Measurements from ENCODE around the gene NKX2-3.

NKX2-3 gene

DNA sequence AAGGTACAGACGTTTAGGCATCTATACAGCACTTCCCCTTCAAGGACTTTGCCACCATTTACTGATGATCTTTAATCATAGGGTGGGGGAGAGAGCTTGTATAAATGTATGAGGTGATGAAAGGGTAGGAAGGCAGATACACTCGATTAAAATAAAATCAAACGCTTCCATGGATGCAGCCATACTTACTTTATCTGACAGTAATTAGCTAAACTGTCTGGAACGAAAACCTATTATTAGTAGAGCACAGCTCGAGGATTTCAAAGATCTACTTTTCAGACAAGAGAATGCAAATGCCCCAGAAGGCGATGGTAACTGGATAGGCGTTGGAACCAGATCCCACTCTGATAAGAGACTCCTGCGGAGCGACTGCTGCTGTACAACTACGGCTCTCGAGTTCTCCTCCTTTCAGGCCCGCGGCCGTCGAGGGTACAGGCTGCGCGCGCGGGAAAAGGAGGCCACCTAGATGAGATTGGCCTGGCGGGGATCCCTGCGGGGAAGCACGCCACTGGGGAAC lies 3.1 kb upstream of the NKX2-3 start:
- TF ChIP-seq FOXM1 (IDR thresholded peaks at IDR 0.05; ENCODE audit: borderline replicate concordance, low read depth) (no peak), TEAD4 (IDR thresholded peaks at IDR 0.05) (no peak), NFIC (IDR thresholded peaks at IDR 0.05) (no peak), CREB1 (IDR thresholded peaks at IDR 0.05; ENCODE audit: low read depth) (no peak), CEBPB (IDR thresholded peaks at IDR 0.05) (no peak), TAF1 (IDR thresholded peaks at IDR 0.05; ENCODE audit: low read depth) (no peak), MAX (IDR thresholded peaks at IDR 0.05) (no peak), RAD21 (IDR thresholded peaks at IDR 0.05; ENCODE audit: low read depth) (no peak), YY1 (IDR thresholded peaks at IDR 0.05; ENCODE audit: low read depth) (no peak), ZBTB7A (IDR thresholded peaks at IDR 0.05; ENCODE audit: low read depth) (no peak)
- TF ChIP-seq, protein P1, sequence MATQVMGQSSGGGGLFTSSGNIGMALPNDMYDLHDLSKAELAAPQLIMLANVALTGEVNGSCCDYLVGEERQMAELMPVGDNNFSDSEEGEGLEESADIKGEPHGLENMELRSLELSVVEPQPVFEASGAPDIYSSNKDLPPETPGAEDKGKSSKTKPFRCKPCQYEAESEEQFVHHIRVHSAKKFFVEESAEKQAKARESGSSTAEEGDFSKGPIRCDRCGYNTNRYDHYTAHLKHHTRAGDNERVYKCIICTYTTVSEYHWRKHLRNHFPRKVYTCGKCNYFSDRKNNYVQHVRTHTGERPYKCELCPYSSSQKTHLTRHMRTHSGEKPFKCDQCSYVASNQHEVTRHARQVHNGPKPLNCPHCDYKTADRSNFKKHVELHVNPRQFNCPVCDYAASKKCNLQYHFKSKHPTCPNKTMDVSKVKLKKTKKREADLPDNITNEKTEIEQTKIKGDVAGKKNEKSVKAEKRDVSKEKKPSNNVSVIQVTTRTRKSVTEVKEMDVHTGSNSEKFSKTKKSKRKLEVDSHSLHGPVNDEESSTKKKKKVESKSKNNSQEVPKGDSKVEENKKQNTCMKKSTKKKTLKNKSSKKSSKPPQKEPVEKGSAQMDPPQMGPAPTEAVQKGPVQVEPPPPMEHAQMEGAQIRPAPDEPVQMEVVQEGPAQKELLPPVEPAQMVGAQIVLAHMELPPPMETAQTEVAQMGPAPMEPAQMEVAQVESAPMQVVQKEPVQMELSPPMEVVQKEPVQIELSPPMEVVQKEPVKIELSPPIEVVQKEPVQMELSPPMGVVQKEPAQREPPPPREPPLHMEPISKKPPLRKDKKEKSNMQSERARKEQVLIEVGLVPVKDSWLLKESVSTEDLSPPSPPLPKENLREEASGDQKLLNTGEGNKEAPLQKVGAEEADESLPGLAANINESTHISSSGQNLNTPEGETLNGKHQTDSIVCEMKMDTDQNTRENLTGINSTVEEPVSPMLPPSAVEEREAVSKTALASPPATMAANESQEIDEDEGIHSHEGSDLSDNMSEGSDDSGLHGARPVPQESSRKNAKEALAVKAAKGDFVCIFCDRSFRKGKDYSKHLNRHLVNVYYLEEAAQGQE (IDR thresholded peaks at IDR 0.05; ENCODE audit: low read depth) = no peak
- TF ChIP-seq, protein P2, sequence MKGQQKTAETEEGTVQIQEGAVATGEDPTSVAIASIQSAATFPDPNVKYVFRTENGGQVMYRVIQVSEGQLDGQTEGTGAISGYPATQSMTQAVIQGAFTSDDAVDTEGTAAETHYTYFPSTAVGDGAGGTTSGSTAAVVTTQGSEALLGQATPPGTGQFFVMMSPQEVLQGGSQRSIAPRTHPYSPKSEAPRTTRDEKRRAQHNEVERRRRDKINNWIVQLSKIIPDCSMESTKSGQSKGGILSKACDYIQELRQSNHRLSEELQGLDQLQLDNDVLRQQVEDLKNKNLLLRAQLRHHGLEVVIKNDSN (IDR thresholded peaks at IDR 0.05) = no peak

GRCh38 chr10:99530108-99531025 lies 2.4 kb upstream of the NKX2-3 start:
- no peak for TF ChIP-seq YY1 (IDR thresholded peaks at IDR 0.05; ENCODE audit: low read depth)
- TF ChIP-seq TEAD4 (IDR thresholded peaks at IDR 0.05) = no peak
- no peak for TF ChIP-seq EP300 (IDR thresholded peaks at IDR 0.05; ENCODE audit: borderline replicate concordance)
- no peak for TF ChIP-seq TAF1 (IDR thresholded peaks at IDR 0.05; ENCODE audit: low read depth)
- no peak for TF ChIP-seq NFIC (IDR thresholded peaks at IDR 0.05)

- TF ChIP-seq CEBPB (IDR thresholded peaks at IDR 0.05) (no peak), TEAD4 (IDR thresholded peaks at IDR 0.05) (no peak), NFIC (IDR thresholded peaks at IDR 0.05) (no peak), RAD21 (IDR thresholded peaks at IDR 0.05; ENCODE audit: low read depth) (no peak), EGR1 (IDR thresholded peaks at IDR 0.05) (no peak), MAX (IDR thresholded peaks at IDR 0.05) (no peak), FOXM1 (IDR thresholded peaks at IDR 0.05; ENCODE audit: borderline replicate concordance, low read depth) (no peak), TAF1 (IDR thresholded peaks at IDR 0.05; ENCODE audit: low read depth) (no peak), CREB1 (IDR thresholded peaks at IDR 0.05; ENCODE audit: low read depth) (no peak), EP300 (IDR thresholded peaks at IDR 0.05; ENCODE audit: borderline replicate concordance) (no peak), ZBTB7A (IDR thresholded peaks at IDR 0.05; ENCODE audit: low read depth) (no peak)
- TF ChIP-seq, protein P1 (IDR thresholded peaks at IDR 0.05; ENCODE audit: low read depth) = no peak
These were observed 1.6 kb upstream of the NKX2-3 start for GRCh38 chr10:99531026-99531695.

GRCh38 chr10:99531696-99532593 lies 797 bp upstream of the NKX2-3 start:
- TF ChIP-seq EP300 (IDR thresholded peaks at IDR 0.05; ENCODE audit: borderline replicate concordance) = no peak
- no peak for TF ChIP-seq YY1 (IDR thresholded peaks at IDR 0.05; ENCODE audit: low read depth)
- TF ChIP-seq MAX (IDR thresholded peaks at IDR 0.05) = no peak
- TF ChIP-seq RAD21 (IDR thresholded peaks at IDR 0.05; ENCODE audit: low read depth) = no peak
- TF ChIP-seq, protein P2 (IDR thresholded peaks at IDR 0.05) = no peak
- no peak for TF ChIP-seq TAF1 (IDR thresholded peaks at IDR 0.05; ENCODE audit: low read depth)
- no peak for TF ChIP-seq CEBPB (IDR thresholded peaks at IDR 0.05)
- no peak for TF ChIP-seq CREB1 (IDR thresholded peaks at IDR 0.05; ENCODE audit: low read depth)
- TF ChIP-seq, protein P1 (IDR thresholded peaks at IDR 0.05; ENCODE audit: low read depth) = no peak
- TF ChIP-seq NFIC (IDR thresholded peaks at IDR 0.05) = no peak
- TF ChIP-seq FOXM1 (IDR thresholded peaks at IDR 0.05; ENCODE audit: borderline replicate concordance, low read depth) = no peak

All from Ishikawa (cell line).